GM20000 (cell line): ENCODE data around the gene PARVA.

Experiments
- DNase-seq: peaks from one replicate; pipeline ENCODE4 v3.0.0; 2012; ENCODE audit warnings: low spot score
- TF ChIP-seq, protein P1 (sequence below): IDR thresholded peaks from 2 replicates; pipeline ENCODE4 v1.5.1; 2012; ENCODE audit warnings: mild to moderate bottlenecking, control low read depth; ENCODE audit errors: extremely low read depth, missing control alignments

PARVA gene

DNA sequence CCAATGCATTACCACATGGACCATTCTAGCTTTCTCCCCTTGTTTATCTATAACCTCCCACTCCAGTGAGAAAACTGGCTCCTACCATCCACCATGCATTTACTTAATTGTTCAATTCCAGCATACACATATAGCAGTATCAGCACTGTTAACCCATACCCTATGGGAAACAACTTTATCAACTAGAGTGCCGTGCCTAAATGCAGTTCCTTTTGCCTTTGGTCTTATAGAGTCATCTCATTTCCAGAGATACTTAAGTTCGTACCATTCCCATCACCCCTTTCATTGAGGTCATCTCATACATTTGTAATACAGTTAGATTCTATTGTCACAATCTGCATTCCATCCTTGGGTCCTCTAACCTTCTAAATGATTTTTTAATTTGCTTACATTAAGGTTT is 86.9 kb downstream of the PARVA start:
- DNase-seq = no peak
- TF ChIP-seq, protein P1, sequence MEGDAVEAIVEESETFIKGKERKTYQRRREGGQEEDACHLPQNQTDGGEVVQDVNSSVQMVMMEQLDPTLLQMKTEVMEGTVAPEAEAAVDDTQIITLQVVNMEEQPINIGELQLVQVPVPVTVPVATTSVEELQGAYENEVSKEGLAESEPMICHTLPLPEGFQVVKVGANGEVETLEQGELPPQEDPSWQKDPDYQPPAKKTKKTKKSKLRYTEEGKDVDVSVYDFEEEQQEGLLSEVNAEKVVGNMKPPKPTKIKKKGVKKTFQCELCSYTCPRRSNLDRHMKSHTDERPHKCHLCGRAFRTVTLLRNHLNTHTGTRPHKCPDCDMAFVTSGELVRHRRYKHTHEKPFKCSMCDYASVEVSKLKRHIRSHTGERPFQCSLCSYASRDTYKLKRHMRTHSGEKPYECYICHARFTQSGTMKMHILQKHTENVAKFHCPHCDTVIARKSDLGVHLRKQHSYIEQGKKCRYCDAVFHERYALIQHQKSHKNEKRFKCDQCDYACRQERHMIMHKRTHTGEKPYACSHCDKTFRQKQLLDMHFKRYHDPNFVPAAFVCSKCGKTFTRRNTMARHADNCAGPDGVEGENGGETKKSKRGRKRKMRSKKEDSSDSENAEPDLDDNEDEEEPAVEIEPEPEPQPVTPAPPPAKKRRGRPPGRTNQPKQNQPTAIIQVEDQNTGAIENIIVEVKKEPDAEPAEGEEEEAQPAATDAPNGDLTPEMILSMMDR = no peak

DNA sequence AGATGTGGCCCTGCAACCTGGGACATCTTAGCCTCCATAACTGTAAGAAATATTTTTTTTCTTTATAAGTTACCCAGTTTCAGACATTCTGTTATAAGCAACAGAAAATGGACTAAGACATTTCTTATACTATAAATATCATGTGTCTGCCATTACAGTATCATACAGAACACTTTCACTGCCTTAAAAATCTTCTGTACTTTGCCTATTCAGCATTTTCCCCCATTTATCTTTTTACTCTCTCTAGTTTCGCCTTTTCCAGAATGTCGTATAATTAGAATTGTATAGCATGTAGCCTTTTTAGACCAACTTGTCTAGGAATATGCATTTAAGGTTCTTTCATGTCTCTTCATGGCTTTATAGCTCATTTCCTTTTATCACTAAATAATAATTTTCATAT is 88.0 kb downstream of the PARVA start:
- DNase-seq = no peak
- TF ChIP-seq, protein P1 = no peak

DNA sequence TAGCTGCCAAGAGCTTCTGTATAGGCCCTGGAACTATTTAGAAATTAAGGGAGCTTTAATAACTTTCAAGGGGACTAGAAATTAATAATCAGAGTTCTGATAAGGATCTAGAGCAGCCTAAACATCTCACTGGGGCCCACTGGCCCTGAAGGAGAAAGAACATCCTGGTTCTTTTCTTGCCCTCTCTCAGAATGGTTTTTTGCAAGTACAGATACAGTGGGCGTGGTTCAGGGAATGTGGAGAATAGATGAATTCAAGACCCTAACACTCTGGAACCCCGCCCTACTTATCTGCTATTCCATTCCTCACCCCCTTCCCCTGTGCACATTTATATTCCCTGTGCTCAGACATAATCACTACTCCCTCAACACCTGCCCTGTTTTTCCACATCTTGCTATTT is 90.2 kb downstream of the PARVA start:
- no peak for DNase-seq
- TF ChIP-seq, protein P1 = no peak

DNA sequence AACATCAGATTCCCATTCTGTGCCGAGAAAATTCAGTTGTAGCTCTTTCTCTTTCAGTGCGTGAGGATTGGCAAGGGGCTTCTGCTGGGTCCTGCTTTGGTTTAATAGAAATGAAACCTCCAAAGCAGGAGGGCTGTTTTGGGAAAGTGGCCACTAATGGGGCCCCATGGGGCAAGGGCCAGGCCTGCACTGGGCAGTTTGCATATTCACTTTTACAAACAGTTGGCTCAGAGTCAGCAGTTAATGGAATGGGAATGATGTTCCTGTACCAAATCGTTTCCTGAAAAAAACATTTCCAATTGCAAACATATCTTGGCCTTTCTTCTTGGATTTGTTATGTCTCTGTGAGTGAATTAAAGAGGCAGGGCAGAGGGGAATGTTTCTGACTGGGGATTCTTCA is 92.1 kb downstream of the PARVA start:
- no peak for DNase-seq
- TF ChIP-seq, protein P1 = no peak

DNA sequence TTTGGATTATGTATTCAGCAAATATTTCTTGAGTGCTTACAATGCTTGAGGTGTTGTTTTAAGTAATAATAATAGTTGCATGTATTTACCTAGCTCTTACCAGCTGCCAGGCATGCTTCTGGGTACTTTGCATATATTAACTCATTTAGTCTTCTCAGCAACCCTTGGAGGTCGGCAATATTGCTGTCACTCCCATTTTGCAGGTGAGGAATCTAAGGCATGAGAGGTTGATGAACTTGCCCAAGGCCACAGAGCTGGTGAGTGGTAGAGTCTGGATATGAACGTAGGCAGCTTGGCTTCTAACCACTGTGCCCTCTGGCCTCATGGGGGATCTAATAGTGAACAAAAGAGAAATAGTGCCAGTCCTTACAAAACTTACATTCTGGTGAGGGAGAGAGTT is 92.9 kb downstream of the PARVA start:
- TF ChIP-seq, protein P1 = no peak
- DNase-seq = no peak

DNA sequence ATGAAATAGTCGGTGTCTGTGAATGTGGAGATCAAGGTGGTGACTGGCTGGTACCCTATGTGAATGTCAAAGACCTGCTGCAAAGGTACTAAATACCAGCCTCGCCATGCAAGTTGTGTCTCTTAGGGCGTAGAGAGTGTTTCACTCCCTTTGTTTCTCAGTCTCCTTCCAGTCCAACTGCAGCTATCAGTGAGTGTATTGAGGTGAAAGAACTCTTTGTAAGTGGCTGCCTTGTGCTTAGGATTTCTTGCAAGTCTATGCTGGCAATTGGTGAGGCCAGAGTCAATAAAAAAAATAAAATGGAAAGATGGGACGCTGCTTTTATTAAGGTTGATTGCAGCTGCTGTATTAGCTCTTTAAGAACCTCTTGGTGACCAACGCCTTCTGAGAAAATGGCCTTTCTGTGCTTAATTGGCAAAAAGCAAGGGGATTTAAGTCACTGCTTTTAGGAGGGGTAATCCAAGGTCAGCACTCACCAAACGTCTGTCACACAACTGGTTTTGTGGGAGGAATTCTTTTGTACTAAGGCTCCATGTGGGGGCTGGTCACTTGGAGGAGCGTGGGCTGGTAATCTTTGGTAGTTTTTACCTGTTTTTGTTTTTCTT is 95.1 kb downstream of the PARVA start:
- TF ChIP-seq, protein P1 = no peak
- DNase-seq = no peak

DNA sequence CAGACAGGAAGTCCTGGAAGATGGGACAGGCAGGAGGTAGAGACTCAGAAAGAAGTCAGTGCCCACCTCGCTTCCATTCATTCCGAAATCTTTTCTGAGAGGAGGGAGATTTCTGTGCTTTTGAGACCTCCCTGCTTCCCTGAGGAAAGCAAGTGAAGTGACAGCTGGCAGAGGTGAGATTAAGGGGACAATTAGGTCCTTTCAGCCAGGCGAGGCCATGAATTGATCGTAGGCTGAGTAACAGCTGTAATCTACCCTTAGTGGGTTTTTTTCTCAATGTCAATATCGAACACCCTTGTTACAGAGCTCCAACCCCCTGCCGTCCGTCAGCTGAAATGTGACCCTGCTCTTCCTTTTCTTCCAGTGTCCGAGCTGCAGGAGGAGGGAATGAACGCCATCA is 96.0 kb downstream of the PARVA start:
- no peak for DNase-seq
- TF ChIP-seq, protein P1 = no peak

DNA sequence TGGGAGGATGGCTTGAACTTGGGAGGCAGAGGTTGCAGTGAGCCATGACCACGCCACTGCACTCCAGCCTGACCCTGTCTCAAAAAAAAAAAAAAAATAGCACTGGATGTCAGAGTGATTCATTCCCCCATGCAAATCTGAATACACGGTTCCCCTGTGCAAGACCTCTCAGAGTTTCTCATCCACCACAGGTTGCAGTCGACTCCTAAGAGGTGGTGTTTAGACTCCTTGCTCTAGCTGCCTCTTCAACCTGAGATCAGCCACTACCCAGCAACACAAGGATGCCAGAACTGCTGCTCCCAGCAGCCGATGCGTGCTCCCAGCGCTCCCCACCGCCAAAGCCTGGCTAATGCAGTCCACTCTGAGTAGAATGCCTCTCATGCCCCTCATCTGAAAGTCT is 97.5 kb downstream of the PARVA start:
- TF ChIP-seq, protein P1 = no peak
- DNase-seq = no peak
